Measurements from ENCODE around the gene SMIM24. TPM values are rescaled to one million over a fixed set of nuclear protein-coding genes. Genes with fewer than 3 reads are reported as not detected.

The SMIM24 gene
- total and polyA plus RNA-seq, 7 donors: 0.10 to 0.53 (median 0.49) TPM; not detected in 4

DNA sequence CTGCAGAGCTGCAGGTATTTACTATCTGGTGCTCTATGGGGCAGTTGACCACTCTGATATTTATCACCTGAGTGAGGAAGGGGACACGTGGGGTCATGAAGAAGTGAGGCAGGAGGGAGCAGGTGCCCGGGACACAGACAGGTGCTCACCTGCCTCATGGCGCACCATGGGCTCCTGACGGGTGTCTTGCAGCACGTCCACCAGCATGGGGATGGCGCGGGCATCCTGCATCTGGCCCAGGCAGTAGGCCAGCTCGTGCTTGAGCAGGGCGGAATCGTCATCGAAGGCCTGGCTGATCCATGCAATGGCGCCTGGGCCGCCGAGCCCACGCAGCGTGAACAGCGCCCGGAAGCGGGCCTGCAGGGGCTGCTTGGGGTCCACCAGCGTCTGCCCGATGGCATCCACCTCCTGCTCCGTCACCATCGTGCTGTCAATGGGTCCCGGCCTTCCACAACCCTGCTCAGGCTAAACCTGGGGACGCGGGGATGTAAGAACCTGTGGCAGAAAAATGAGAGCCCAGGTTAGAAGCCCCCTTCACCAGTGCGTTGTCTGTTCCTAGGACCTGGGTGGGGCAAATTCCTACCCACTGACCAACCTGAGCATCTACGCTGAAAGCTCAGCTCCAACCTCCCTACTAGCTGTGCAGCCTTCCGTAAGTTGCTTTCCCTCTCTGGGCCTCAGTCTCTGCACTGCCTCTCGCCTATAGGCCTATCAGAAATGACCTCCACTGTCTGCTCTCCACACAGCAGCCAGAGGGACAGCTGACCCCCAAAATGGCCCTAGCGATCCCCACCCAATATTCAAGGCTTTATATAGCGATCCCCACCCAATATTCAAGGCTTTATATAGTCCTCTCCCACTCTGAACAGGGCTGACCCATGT, 16.3 kb upstream of the SMIM24 start:
- ATAC-seq: no peak
- Histone ChIP-seq H3K27ac (no peak overlapping the region), H3K36me3 (ENCODE audit: insufficient read depth in 1 of 2, low read depth in 1 of 2) (peaks cover 6 to 57% of the 10 kb centered on the region in 2 donors), H3K9me3 (no peaks in the 10 kb centered on the region), H3K4me1 (peaks cover 14% of the 10 kb centered on the region), H3K4me3 (no peak overlapping the region), H3K27me3 (ENCODE audit: insufficient read depth in 3 of 3, low read length in 2 of 3) (no peaks in the 10 kb centered on the region)
- no peak for DNase-seq
- 94 to 95% (median 94%) methylated on average over 32 of the region's 32 CpGs for WGBS, 3 donors
- intact Hi-C loops (cut with DNase I): no loop called here
- TF ChIP-seq, protein P1, sequence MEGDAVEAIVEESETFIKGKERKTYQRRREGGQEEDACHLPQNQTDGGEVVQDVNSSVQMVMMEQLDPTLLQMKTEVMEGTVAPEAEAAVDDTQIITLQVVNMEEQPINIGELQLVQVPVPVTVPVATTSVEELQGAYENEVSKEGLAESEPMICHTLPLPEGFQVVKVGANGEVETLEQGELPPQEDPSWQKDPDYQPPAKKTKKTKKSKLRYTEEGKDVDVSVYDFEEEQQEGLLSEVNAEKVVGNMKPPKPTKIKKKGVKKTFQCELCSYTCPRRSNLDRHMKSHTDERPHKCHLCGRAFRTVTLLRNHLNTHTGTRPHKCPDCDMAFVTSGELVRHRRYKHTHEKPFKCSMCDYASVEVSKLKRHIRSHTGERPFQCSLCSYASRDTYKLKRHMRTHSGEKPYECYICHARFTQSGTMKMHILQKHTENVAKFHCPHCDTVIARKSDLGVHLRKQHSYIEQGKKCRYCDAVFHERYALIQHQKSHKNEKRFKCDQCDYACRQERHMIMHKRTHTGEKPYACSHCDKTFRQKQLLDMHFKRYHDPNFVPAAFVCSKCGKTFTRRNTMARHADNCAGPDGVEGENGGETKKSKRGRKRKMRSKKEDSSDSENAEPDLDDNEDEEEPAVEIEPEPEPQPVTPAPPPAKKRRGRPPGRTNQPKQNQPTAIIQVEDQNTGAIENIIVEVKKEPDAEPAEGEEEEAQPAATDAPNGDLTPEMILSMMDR (IDR thresholded peaks at IDR 0.05): no peak

DNA sequence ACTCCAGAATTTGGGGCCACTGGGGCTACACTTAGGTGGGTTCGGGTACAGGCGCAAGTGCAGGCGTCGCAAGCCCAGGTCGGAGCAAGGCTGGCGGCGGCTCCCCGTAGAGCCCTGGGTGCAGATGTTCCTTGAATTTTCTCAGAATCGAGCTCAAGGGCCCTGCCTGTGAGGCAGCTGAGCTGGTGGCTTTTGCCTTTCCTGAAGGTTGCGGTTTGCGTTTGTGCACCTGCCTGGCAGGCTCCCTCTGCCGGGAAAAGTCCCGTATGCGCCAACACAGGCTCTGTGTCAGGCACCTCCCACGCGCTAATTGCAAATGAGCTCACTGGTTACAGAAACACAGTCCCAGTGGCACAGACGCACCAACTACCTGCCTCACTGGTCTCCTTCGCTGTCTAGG, 14.2 kb upstream of the SMIM24 start:
- intact Hi-C loops (cut with DNase I): no loop called here
- Histone ChIP-seq H3K9me3 (no peaks in the 10 kb centered on the region), H3K4me3 (no peak overlapping the region), H3K36me3 (ENCODE audit: insufficient read depth in 1 of 2, low read depth in 1 of 2) (peaks cover 8 to 69% of the 10 kb centered on the region in 2 donors), H3K27me3 (ENCODE audit: insufficient read depth in 3 of 3, low read length in 2 of 3) (no peaks in the 10 kb centered on the region), H3K27ac (no peak overlapping the region), H3K4me1 (peaks cover 6% of the 10 kb centered on the region)
- WGBS, 3 donors: 92 to 94% (median 94%) methylated on average over 18 of the region's 18 CpGs
- DNase-seq (no peak), ATAC-seq (no peak)
- TF ChIP-seq, protein P1 (IDR thresholded peaks at IDR 0.05): no peak

DNA sequence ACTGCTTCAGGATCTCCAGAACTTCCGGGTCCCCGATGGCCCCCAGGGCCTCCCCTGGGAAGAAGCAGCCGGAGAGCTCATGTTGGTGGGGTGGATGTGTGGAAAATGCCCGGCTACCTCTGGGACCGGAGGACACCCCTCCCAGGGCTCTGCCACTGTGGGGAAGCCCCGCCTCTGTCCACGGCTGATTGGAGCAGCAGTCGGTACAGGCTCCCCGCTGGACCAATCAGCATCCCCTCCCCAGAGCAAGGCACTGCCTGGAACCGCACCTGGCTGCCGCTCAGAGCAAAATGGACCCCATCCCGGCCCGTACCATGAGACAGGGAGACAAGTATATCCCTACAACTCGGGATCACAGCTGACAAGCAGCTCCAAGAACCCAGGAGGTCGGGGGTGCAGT, 13.7 kb upstream of the SMIM24 start:
- H3K9me3 ChIP-seq: no peaks in the 10 kb centered on the region
- intact Hi-C loops (cut with DNase I): no loop called here
- no peak overlapping the region for H3K27ac ChIP-seq
- peaks cover 8 to 69% of the 10 kb centered on the region in 2 donors for H3K36me3 ChIP-seq (ENCODE audit: insufficient read depth in 1 of 2, low read depth in 1 of 2)
- H3K4me1 ChIP-seq: peaks cover 1% of the 10 kb centered on the region
- no peak for DNase-seq
- 80 to 82% (median 82%) methylated on average over 14 to 15 of the region's 15 CpGs for WGBS, 3 donors
- ATAC-seq: peak in 3 of 4 donors; percentile 51 to 63 (median 58)
- TF ChIP-seq, protein P1 (IDR thresholded peaks at IDR 0.05): no peak
- no peaks in the 10 kb centered on the region for H3K27me3 ChIP-seq (ENCODE audit: insufficient read depth in 3 of 3, low read length in 2 of 3)
- H3K4me3 ChIP-seq: no peak overlapping the region

DNA sequence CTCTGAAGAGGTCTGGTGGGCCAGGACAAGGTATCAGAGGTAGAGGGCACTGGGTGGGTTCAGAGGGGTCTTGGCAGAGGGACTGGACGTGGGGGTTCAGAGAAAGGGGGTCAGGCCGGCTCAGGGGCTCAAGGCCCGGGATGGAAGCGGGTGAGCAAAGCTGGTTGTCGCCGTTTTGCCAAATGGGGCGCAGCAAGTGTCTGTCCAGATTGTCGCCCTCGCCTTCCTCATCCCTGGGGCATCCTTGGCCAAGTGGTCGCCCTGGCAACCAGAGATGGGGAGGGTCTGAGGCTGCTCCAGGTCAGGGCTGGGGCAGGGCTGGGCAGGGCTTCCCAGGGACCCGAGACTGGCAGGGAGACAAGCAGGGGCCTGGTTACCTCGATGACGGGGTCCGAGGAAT, 13.3 kb upstream of the SMIM24 start:
- no peak for DNase-seq
- H3K27me3 ChIP-seq (ENCODE audit: insufficient read depth in 3 of 3, low read length in 2 of 3): no peaks in the 10 kb centered on the region
- H3K36me3 ChIP-seq (ENCODE audit: insufficient read depth in 1 of 2, low read depth in 1 of 2): peaks cover 8 to 69% of the 10 kb centered on the region in 2 donors
- no peak overlapping the region for H3K27ac ChIP-seq
- intact Hi-C loops (cut with DNase I): no loop called here
- ATAC-seq: peak in 1 of 4 donors; percentile 13
- no peaks in the 10 kb centered on the region for H3K9me3 ChIP-seq
- WGBS, 3 donors: 94 to 95% (median 94%) methylated on average over 14 of the region's 14 CpGs
- H3K4me3 ChIP-seq: no peak overlapping the region
- no peaks in the 10 kb centered on the region for H3K4me1 ChIP-seq
- TF ChIP-seq, protein P1 (IDR thresholded peaks at IDR 0.05): no peak
